HG02642 (cell line): ENCODE measurements around the gene TRIM17.

ENCODE experiments used
- ATAC-seq: cut with Tn5 transposase; IDR thresholded peaks from one replicate; pipeline ENCODE4 v1.9.1; 2021; ENCODE audit warnings: mild to moderate bottlenecking; ENCODE audit not compliant: unreplicated experiment, poor library complexity

TRIM17 gene

DNA sequence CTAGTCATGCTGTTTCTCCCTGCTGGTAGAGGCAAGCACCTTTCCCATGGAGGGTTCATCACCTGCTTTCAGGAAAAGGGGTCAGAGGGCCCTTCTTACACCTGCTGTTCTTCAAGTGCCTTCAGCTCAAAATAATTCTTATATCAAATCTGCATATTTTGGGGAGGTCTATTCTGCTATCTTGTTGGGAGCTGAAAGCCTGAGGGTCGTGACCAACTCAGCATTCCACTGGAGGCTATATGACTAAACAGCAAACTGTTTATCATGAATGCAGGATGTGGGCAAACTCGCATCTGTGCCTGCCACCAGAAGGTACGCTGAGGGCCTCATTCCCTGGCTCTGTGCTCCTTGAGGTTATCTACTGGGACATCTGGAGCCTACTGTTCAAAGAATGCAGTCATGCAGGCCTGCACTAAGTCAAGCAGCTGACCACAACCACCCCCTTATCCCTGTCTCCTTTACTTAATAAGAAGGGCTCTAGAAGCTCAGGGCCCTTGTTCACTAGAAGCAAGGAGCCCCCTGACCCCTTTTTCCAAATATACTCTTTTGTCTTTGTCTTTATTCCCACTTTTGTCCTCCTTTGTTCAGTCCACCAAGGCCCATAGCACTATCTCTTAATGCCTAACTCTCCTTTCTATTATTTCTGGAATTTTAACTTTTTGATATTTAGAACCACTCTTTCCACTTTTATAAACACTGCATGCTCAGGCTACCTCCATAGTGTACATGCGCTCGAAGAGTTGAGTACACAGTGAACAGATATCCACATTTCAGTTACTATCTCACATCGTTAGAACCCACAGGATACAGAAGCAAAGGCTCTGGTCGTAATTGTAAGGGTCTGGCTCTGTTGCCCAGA is 4.5 kb upstream of the TRIM17 start:
- ATAC-seq = no peak

DNA sequence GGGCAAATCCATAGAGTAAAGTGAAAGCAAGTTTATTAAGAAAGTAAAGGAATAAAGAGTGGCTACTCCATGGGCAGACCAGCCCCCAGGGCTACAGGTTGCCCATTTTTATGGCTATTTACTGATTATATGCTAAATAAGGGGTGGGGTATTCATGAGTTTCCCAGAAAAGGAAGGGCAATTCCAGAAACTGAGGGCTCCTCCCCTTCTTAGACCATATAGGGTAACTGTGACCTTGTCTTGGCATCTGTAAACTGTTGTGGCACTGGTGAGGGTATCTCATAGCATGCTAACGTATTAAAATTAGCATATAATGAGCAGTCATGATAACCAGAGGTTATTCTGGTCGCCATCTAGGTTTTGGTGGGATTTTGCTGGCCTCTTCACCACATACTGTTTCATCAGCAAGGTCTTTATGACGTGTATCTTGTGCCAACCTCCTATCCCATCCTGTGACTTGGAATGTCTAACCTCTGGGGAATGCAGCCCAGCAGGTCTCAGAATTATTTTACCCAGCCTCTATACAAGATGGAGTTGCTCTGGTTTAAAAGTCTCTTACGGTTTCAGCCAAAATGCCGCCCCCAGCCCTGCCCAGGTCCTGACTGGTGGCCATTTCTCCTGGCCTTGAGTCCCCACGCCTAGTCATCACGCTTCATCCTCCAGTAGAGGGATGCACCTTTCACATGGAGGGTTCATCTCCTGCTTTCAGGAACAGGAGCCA is 982 bp upstream of the TRIM17 start:
- ATAC-seq = no peak

DNA sequence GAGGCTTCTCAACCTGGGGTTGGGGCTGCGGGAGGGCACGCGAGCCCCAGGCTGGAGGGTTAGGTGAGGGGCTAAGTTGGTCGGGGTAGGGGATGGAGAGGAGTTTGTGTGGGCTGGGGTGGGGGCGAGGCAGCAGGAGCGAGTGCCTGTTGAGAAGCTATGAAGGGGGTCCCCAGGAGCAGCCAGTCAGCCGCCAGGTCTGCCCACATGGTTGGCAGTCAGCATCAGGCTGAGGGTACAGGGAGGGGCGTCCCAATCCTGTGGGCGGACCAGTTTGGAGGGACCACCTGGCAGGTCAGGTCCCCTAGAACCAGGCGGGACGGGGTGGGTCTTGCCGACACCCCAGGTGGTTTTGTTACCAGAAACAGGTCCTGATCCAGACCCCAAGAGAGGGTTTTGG is 400 bp upstream of the TRIM17 start:
- no peak for ATAC-seq

DNA sequence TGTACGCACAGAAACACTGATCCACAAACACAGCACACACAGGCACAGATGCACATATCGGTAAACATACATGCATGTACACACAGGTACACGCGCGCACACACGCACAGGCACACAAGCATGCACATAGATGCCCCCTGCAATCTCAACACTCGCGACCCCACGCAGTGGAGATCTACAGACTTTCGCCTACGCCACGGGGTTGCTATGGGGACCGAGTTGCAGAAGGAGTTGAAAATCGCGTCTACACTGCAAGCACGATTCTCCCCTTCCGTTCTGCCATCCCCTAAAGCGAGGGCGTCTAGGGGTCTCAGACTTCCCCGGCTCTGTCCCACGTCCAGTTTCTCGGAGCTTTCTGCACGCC is 826 bp downstream of the TRIM17 start:
- ATAC-seq = no peak

DNA sequence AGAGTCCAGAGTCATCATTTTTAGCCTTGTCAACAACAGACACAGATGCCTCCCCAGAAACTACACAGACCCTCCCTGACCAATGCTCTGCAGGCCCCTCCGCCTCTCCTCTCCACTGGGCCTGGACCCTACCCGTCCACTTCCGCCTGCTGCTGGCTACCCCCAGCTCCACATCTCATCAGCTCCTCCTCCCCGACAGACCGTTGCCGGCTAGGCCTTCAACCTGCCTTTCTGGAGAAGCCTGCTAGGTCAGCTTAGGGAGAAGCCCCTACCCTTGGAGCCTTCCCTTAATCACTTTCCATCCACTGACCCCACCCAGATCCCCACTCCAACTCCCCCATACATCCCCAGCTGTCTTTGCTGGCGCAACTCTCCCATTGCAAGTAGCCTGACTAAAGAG is 1.4 kb downstream of the TRIM17 start:
- no peak for ATAC-seq

DNA sequence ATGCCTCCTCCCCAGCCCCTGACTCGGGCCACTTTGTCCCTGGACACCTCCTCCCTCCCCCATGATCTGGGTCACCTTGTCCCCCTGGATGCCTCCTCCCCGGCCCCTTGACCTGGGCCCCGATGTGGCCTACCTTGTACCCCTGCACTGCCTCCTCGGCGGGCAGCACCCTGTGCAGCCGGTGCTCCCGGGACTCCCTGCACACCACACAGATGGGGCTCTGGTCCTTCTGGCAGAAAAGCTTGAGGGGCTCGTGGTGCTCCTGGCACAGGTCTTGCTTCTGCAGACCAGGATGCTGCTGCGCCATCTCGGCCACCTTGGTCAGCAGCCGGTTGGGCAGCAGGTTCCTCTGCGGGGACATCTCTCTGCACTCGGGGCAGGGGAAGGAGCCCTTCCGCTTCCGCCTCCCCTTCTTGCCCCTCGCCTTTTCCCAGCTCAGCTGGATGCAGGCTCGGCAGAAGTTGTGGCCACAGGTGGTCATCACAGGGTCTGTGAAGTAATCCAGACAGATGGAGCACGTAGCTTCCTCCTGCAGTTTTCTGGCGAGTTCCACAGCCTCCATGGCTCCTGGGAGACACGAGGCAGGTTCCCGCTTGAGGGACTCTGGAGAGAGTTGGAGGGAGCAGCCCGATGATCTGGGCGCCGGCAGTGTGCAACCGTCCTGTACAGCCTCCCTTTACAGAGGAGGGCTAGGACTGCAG is 2.0 kb downstream of the TRIM17 start:
- ATAC-seq = no peak

DNA sequence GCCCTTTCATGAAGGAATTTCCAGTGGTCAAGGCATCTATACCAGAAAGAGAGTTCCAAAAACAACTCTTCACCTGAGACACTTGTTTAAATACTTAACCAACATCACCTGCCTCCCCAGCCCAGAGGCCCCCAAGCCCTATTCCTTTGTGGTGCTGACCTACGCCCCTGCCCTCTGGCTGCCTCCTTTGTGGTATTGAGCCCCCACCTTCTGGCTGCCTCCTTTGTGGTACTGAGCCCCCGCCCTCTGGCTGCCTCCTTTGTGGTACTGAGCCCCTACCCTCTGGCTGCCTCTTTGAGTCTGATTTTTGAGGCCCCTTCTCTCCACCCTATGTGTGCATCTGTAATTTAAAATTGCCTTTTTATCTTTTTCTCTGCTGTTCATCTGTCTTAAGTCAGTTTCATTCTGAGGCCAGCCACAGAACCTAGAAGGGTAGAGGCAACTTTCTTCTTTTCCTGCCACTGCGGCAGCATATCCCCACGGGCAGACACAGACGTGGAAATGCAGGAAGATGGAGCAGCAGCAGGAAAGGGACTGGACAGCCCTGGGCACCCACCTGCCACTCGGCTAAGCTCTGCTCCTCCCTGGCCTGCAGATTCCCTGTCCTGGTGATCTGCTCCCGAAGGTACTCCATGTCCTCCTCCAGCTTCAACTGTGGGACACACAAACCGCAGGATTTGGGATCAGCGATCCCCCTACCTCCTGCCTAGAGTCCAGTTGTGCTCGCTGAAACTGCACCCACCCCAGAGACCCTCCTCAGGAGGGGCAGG is 3.2 kb downstream of the TRIM17 start:
- ATAC-seq = no peak

DNA sequence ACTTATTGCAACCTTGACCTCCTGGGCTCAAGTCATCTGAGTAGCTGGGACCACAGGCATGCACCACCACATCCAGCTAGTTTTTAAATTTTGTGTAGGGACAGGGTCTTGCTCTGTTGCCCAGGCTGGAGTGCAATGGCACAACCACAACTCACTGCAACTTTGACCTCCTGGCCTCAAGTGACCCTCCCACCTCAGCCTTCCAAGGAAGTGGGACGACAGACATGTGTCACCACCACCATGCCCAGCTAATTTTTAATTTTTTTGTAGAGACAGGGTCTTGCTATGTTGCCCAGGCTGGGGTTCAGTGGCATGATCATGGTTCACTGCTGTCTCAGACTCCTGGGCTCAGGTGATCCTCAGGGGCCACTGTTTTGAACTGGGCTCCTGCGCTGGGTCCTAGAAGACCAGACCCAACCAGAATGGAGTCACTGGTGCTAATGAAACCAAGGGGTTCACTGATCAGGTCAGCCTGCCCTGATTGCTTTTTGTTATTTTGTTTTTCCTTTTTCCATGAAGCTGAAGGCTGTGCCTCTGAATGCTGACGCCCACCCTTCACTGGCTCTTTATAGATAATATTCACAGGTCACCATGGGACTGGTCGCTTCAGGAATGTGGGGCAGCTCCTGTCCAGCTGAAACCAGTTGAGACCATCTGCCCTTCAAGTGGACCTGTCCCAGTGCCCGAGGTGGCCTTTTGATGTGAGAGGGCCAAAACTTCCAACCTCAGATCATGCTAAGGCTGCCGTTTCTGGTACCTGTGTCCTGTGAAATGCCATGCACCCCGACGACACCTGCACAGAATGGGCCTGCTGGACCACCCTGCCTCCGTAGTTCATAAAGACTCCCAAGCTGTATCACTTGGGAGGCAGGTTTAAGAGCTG is 4.9 kb downstream of the TRIM17 start:
- ATAC-seq = no peak

DNA sequence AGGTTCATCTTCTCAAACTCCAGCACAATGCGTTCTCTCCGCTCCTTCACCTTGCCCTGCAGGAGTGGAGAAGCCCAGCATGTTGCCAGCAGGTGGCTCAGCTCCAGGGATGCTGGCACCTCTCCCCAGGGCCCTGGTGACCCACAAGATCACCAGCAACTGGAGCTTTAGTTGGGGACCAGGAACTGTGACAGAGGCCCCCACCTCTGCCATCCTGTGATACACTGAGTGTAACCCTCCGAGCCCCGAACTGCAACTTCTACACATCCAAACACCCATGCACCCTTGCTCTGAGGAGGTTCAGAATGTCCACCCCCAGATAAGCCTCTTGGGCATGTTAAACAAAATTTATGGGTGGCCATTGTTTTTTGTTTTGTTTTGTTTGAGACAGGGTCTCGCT is 5.5 kb downstream of the TRIM17 start:
- ATAC-seq = no peak

DNA sequence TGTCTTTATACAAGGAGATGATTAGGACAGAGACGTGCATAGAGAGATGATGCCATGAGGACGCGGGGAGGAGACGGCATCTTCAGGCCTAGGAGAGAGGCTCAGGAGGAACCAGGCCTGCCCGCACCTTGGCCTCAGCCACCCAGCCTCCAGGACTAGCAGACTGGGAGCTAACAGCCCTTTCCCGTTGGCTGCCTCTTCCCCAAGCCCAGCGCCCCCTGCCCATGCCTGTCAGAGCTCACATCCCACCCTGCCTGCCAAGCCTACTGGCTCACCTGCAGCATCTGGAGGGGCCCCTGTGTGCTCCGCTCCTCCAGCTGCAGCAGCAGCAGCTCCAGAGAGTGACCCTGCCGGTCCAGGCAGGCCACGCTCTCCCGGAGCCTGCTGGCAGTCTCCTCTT is 6.0 kb downstream of the TRIM17 start:
- ATAC-seq = no peak

DNA sequence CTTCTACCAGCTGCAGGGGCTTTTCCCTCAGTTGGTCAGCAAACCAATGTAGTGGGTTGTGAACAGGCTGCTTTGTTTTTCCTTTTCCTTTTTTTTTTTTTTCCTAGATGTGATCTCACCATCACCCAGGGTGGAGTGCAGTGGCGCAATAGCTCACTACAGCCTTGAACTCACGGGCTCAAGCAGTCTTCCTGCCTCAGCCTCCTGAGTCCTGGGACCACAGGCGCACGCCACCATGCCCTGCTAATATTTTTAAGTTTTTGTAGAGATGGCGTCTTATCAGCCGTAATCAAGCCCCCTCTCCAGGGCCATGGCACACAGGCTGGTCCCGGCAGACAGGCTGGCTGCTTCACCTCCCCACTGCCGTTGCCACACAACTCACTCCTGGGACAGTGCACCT is 6.6 kb downstream of the TRIM17 start:
- ATAC-seq = no peak

DNA sequence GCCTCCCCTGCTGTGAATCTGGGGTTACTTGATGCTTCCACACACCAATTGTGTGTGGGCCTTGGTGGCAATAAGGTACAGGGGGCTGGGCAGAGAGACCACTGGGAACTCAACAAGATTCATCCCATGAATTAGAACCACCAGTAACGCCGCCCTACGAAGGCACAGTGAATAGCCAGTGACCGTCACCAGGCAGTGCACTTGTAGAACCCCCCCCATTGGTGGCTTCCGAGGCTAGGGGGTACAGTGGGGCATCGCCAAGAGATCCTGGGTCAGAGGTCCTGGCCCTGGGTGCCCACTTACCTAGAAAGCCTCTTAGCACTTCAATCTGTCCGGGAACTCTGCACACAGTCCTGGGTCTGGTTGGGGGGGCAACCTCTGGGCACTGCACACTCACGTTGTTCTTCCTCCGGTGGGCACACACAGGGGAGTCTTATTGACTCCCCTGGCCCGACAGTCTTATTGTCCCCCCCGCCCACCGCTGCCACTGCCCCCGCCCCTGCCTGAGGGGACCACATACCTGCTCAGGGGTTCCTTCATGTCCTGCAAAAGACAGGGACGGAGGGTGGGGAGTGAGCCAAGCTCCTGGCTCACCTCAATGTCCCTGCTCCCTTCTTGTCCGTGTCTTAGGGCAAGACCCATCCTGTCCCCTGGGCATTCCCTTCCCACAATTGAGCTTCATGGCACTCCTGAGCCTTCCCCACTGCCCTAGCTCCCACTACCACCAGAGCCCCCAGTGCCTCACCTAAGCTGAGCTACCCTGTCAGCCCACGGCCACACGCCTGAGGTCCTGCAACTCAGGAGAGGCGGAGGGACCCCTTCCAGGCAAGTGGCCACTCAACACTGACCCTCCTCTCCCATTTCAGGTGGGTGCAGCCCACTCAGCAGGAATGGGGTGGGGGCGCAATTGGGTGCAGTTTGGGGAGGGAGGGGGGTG is 7.5 kb downstream of the TRIM17 start:
- no peak for ATAC-seq

DNA sequence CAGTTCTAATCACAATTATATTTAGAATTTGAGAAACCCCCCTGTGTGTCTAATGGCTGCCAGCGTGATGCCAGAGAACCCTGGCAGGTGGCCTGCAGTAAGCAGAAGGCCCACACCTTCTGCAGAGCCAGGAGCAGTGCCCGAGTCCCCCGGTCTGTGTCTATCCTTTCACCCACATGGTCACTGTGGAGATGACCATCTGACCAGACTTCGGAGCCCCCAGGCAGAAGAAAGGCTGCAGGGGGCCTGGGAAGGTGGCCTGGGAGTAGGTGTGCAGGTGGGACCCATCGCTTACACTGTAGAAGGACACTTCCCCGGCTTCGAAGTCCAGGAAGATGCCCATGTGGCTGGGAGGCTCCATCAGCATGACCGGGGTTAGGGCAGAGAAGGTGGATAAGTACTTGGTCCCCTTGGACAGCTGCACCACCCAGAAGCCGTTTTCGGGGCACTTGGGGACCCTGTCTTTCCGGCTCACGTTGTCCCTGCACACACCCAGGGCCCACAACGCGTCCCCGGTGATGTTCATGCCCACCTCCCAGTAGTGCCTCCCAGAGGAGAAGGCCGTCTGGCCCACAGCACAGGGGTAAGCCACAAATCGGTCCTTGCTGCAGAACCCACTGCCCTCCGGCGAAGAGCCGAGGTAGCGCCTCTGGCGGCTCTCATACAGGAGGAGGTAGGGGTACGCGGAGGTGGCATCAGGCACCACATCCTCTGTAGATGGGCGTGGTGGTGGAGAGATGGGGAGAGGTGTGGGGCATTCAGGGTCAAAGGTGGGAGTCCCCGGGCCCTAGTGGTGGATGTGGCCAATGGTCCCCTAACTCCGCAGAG is 8.4 kb downstream of the TRIM17 start:
- ATAC-seq = no peak

DNA sequence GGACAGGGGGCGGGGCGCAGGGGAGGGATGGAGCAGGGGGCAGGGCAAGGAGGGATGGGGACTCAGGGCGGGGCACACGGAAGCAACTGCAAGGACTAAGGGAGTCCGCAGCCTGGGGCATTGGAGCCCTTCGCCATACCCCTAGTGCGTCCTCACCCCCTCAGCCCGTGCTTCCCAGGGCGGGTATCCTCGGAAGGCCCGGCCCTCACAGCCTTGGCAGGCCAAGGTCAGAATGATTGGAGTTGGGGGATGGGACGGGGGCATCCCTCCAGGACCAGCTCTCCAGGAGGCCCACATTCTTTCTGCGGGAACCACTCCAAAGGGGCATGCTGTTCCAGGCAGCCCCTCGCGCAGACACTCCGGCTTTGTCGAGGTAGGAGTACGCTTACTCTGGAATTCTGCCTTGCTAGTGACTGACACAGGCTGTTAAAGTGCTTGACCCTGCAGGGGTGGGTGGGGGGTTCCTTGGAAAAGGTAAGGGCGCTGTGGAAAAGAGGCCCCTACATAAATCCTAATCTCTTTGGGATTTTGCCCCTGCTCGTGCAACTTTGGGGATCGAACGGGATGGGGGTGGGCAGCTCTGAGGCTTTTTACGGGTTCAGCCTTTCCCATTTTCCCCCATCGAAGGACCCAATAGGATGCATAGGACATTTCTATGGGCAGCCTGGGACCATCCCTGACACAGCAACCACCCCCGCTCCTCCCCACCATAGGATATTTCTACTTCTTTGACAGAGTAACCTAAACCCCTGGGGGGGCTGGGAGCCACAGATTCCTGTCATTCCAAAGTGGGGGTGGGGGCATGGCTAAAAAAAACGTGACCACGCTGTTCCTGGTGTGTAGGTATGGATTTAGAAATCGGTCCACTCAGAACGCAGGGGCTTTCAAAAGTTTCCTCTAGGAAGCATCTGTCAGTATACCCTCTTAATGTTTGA is 9.3 kb downstream of the TRIM17 start:
- ATAC-seq = no peak

DNA sequence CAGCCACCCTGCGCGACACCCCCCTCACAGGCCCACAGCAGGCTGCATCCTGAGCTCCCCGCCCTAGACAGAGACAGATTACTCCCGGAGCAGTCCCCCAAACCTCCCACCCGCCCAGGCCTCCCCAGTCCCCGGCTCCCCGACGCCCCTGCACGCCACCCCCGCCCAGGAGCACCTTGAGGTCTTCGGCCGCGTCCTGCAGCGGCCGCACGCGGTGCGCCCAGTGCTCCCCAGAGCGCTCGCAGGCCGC is 10.8 kb downstream of the TRIM17 start:
- peak; percentile 1 for ATAC-seq

DNA sequence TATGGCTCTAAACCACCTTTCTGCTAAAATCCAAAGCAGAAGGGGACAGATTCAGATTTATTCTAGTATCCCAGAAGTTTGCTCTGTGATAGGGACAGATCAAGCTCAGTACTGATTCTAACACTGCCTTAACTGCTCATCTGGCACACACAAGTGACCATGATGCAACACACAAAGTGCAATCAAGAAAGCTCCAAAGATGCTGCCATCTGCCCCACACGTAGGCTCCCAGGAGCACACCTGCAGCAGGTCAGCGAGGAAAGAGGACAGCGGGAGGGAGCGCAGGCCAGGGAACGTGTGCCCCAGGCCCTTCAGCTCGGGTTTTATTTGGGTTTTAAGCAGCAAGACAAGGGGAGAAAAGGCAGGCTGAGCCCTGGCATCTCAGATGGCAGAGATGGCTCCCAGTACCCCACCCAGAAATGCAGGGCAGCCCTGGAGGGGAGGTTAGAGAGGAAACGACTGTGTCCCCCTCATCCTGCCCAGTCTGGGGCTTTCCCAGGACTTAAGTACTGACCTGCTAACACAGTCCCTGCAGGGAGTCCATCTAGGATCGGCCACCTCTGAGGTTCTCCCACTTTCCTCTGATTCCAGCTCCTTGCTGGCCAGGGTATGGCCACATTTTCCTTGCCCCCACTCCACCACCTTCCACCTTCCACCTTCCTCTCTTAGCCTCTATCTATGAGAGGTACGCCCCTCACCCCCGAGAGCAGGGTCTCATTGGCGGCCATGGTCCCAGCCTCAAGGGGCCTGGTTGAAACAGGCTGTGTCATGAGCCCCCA is 11.3 kb downstream of the TRIM17 start:
- ATAC-seq = no peak
